Stimulated activated CD4-positive, alpha-beta T cell treated with anti-CD3 and anti-CD28 coated beads, Interleukin-1b, Interleukin-23, amount 100 ng/mL, for 24 hours (primary cell): ENCODE results near the gene ZNF793.

Experiments used
- DNase-seq, 4 experiments: peaks; one replicate each; pipeline ENCODE4 v3.0.0-alpha.2; 2020; ENCODE audit warnings: low read depth in 4 of 4, low spot score in 1 of 4

Gene ZNF793

GRCh38 chr19:37506387-37507166, at the start of gene ZNF793:
Gene ZNF793, plus strand, starts transcription at chr19:37506939. Its CDS starts 16,501 bp downstream, at chr19:37523440.
- DNase-seq, result peak; percentile 43 to 75 (median 68)

- no peak for DNase-seq
Measured at GRCh38 chr19:37466277-37466797, 40.4 kb upstream of the ZNF793 start.

- peak; percentile 55 to 82 (median 72) for DNase-seq
Measured at GRCh38 chr19:37466798-37467607, 39.7 kb upstream of the ZNF793 start, which contains the start of gene ZNF569. Gene ZNF569, minus strand, starts transcription at chr19:37467444. Its CDS starts 22,523 bp downstream, at chr19:37444921.

GRCh38 chr19:37467608-37468090, 39.1 kb upstream of the ZNF793 start:
- no peak for DNase-seq

- DNase-seq, result peak; percentile 69 to 82 (median 76)
Measured at GRCh38 chr19:37468961-37469777, 37.6 kb upstream of the ZNF793 start, which contains the start of gene ZNF570. Gene ZNF570, plus strand, starts transcription at chr19:37469356. Its CDS starts 999 bp downstream, at chr19:37470355.

GRCh38 chr19:37470216-37470615, 36.5 kb upstream of the ZNF793 start:
- no peak for DNase-seq

GRCh38 chr19:37472165-37472564, 34.6 kb upstream of the ZNF793 start:
- no peak for DNase-seq

GRCh38 chr19:37484406-37485168, 22.2 kb upstream of the ZNF793 start:
- no peak for DNase-seq

- DNase-seq, result no peak
Measured at GRCh38 chr19:37492213-37492612, 14.5 kb upstream of the ZNF793 start.

GRCh38 chr19:37505958-37506386, 767 bp upstream of the ZNF793 start:
- DNase-seq, result no peak

GRCh38 chr19:37507167-37507464, 377 bp downstream of the ZNF793 start:
- no peak for DNase-seq

- no peak for DNase-seq
Measured at GRCh38 chr19:37511186-37511585, 4.4 kb downstream of the ZNF793 start.

GRCh38 chr19:37511821-37512220, 5.1 kb downstream of the ZNF793 start:
- DNase-seq, result no peak

- DNase-seq, result no peak
Measured at GRCh38 chr19:37513397-37513796, 6.7 kb downstream of the ZNF793 start.

GRCh38 chr19:37519890-37520289, 13.2 kb downstream of the ZNF793 start:
- DNase-seq, result no peak

- DNase-seq, result no peak
Measured at GRCh38 chr19:37537391-37537947, 30.7 kb downstream of the ZNF793 start.

- DNase-seq, result peak in 2 of 4 experiments; percentile 15 to 17
Measured at GRCh38 chr19:37551129-37551993, 44.6 kb downstream of the ZNF793 start.

- no peak for DNase-seq
Measured at GRCh38 chr19:37563518-37563917, 56.8 kb downstream of the ZNF793 start.
